BE2C (cell line): ENCODE results near the gene GNAZ.

Source experiments
- DNase-seq: peaks from one replicate; pipeline ENCODE4 v3.0.0-alpha.2; 2020
- H3K27me3 ChIP-seq: fragments of 250-450 bp; sonication (Bioruptor Pico); 2 replicates; pipeline ENCODE4 v1.5.1; 2020; ENCODE audit warnings: mild to moderate bottlenecking
- H3K36me3 ChIP-seq: fragments of 250-450 bp; sonication (Bioruptor Pico); 2 replicates; pipeline ENCODE4 v1.5.1; 2020; ENCODE audit warnings: mild to moderate bottlenecking
- H3K4me1 ChIP-seq: fragments of 250-450 bp; sonication (Bioruptor Pico); 2 replicates; pipeline ENCODE4 v1.5.1; 2020
- H3K4me3 ChIP-seq: 2 replicates; pipeline ENCODE4 v1.5.1; 2011; ENCODE audit warnings: low read depth, low read length
- H3K9me3 ChIP-seq: fragments of 250-450 bp; sonication (Bioruptor Pico); 2 replicates; pipeline ENCODE4 v1.5.1; 2020
- CTCF ChIP-seq: IDR thresholded peaks from 2 replicates; pipeline ENCODE4 v1.5.1; 2012; ENCODE audit warnings: mild to moderate bottlenecking, low read depth, low read length

The GNAZ gene

GRCh38 chr22:23034621-23035556 lies 35.4 kb upstream of the GNAZ start:
- Histone ChIP-seq H3K4me1 (no peaks in the 10 kb centered on the region), H3K4me3 (no peak overlapping the region), H3K27me3 (no peaks in the 10 kb centered on the region), H3K9me3 (no peaks in the 10 kb centered on the region; the same call in 1 of the 2 replicates), H3K36me3 (no peaks in the 10 kb centered on the region)
- no peak for TF ChIP-seq CTCF
- DNase-seq = no peak

- H3K27me3 ChIP-seq = no peaks in the 10 kb centered on the region
- H3K36me3 ChIP-seq = no peaks in the 10 kb centered on the region
- no peak for DNase-seq
- H3K4me3 ChIP-seq = no peak overlapping the region
- TF ChIP-seq CTCF = no peak
- H3K9me3 ChIP-seq = no peaks in the 10 kb centered on the region; the same call in 1 of the 2 replicates
- no peaks in the 10 kb centered on the region for H3K4me1 ChIP-seq
These were observed 34.6 kb upstream of the GNAZ start for GRCh38 chr22:23035557-23036277.

- Histone ChIP-seq H3K36me3 (no peaks in the 10 kb centered on the region), H3K4me1 (no peaks in the 10 kb centered on the region), H3K27me3 (peaks cover 5% of the 10 kb centered on the region), H3K9me3 (no peaks in the 10 kb centered on the region), H3K4me3 (no peak overlapping the region)
- no peak for TF ChIP-seq CTCF
- DNase-seq = no peak
These were observed 33.5 kb upstream of the GNAZ start for GRCh38 chr22:23036684-23037428.

GRCh38 chr22:23037429-23038333 lies 32.6 kb upstream of the GNAZ start:
- no peak overlapping the region for H3K4me3 ChIP-seq
- no peaks in the 10 kb centered on the region for H3K9me3 ChIP-seq
- no peak for TF ChIP-seq CTCF
- no peaks in the 10 kb centered on the region for H3K4me1 ChIP-seq
- no peak for DNase-seq
- H3K27me3 ChIP-seq = peaks cover 9% of the 10 kb centered on the region
- H3K36me3 ChIP-seq = no peaks in the 10 kb centered on the region

GRCh38 chr22:23038334-23038642 lies 32.0 kb upstream of the GNAZ start:
- no peaks in the 10 kb centered on the region for H3K4me1 ChIP-seq
- H3K36me3 ChIP-seq = no peaks in the 10 kb centered on the region
- no peak for TF ChIP-seq CTCF
- H3K9me3 ChIP-seq = no peaks in the 10 kb centered on the region
- H3K27me3 ChIP-seq = peaks cover 9% of the 10 kb centered on the region
- H3K4me3 ChIP-seq = no peak overlapping the region
- no peak for DNase-seq
